HG03097 (cell line): Measurements from ENCODE around the gene METTL2B.
"Not testable (repeated sequence)": the region's sequence is repeated elsewhere in the genome, so short reads cannot be mapped to it uniquely, and the experiment has no call there.

Experiments used
- ATAC-seq: cut with Tn5 transposase; IDR thresholded peaks from one replicate; pipeline ENCODE4 v1.9.1; 2021; ENCODE audit not compliant: unreplicated experiment, low FRiP score

Gene METTL2B

GRCh38 chr7:128454808-128455542 is 21.6 kb upstream of the METTL2B start:
- no peak for ATAC-seq

GRCh38 chr7:128455543-128456254 is 20.8 kb upstream of the METTL2B start, which contains the start of gene HILPDA:
Gene HILPDA (plus strand): TSS chr7:128455878. CDS start chr7:128457269, 1,391 bp downstream.
- peak; percentile 80 for ATAC-seq

DNA sequence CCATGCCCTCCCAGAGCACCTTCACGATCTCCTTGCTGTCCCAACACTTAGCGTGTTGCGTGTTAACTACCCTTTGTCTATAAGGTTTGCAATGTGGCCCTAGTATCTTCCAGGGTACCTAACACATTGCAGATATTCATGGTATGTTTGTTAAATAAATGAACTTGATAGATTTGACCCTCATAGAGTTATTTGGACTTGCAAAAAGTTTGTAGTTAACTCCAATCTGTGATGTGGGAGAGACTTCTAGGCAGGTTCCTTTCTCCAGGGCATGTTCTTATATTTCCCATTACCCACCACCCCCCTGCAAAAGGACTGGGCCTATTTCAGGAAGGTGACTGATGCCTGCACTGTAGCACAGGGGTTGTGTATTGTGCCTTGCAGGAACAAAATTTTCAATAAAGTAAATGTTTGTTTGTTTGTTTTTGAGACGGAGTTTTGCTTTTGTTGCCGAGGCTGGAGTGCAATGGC is 20.3 kb upstream of the METTL2B start:
- ATAC-seq, result no peak

DNA sequence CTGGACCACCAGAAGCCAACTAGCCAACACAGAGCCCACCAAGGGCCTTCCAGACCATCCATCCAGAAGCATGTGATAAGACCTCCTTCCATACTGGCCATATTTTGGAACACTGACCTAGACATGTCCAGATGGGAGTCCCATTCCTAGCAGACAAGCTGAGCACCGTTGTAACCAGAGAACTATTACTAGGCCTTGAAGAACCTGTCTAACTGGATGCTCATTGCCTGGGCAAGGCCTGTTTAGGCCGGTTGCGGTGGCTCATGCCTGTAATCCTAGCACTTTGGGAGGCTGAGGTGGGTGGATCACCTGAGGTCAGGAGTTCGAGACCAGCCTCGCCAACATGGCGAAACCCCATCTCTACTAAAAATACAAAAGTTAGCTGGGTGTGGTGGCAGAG is 19.2 kb upstream of the METTL2B start:
- ATAC-seq, result not testable (repeated sequence)

- peak; percentile 21 for ATAC-seq
Measured at GRCh38 chr7:128458956-128459355, 17.6 kb upstream of the METTL2B start.

GRCh38 chr7:128459394-128459878 is 17.1 kb upstream of the METTL2B start:
- peak; percentile 47 for ATAC-seq

DNA sequence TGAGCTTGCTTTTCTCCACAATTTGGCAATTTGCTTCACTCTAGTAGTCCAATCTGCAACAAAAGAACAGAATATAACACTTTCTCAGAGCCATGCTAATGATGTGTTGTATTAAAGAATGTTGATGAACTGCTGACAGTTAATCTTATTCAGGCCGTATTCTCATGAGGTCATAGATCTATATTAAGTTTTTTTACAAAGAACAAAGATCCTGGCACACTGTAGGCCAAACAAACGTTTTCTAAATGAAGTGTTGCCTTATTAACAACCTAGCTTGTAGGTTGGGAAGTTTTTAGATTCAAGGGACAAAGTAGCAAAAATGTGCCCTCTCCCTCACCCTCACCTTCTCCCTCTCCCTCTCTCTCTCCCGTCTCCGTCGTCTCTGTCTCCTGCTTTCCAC is 14.1 kb upstream of the METTL2B start:
- no peak for ATAC-seq

DNA sequence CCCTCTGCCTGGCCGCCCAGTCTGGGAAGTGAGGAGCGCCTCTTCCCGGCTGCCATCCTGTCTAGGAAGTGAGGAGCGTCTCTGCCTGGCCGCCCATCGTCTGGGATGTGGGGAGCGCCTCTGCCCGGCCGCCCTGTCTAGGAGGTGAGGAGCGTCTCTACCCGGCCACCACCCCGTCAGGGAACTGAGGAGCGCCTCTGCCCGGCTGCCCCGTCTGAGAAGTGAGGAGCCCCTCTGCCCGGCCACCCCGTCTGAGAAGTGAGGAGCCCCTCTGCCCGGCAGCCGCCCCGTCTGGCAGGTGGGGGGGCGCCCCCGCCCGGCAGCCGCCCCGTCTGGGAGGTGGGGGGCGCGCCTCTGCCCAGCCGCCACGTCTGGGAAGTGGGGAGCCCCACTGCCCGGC is 13.2 kb upstream of the METTL2B start:
- ATAC-seq, result not testable (repeated sequence)

DNA sequence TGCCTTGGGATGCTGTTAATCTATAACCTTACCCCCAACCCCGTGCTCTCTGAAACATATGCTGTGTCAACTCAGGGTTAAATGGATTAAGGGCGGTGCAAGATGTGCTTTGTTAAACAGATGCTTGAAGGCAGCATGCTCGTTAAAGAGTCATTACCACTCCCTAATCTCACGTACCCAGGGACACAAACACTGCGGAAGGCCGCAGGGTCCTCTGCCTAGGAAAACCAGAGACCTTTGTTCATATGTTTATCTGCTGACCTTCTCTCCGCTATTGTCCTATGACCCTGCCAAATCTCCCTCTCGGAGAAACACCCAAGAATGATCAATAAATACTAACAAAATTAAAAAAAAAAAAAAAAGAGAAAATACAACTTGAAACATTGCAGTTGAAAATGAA is 12.6 kb upstream of the METTL2B start:
- ATAC-seq, result not testable (repeated sequence)

- ATAC-seq, result not testable (repeated sequence)
Measured at GRCh38 chr7:128466871-128467270, 9.7 kb upstream of the METTL2B start.

GRCh38 chr7:128477336-128477690 is 765 bp downstream of the METTL2B start:
- ATAC-seq, result not testable (repeated sequence)

DNA sequence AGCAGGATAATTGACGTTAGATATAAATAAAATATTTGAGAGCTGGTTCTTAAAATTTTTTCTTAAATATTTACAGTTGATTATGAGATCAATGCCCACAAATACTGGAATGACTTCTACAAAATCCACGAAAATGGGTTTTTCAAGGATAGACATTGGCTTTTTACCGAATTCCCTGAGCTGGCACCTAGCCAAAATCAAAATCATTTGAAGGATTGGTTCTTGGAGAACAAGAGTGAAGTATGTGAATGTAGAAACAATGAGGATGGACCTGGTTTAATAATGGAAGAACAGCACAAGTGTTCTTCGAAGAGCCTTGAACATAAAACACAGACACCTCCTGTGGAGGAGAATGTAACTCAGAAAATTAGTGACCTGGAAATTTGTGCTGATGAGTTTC is 2.5 kb downstream of the METTL2B start:
- ATAC-seq, result not testable (repeated sequence)

DNA sequence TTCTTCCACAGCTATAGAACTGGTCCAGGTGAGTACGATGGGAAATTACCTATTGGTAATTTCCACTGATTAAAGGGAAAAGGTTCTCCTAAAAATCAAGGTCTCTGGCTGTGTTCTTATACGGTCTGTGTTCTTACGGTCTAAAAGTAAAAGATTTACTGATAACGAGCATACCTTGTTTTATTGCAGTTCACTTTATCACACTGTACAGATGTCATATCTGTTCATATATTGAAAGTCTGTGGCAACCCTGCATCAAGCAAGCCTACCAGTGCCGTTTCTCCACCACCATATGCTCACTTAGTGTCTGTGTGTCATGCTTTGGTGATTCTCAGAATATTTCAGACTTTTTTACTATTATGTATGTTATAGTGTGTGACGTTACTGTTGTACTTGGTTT is 11.6 kb downstream of the METTL2B start:
- not testable (repeated sequence) for ATAC-seq

DNA sequence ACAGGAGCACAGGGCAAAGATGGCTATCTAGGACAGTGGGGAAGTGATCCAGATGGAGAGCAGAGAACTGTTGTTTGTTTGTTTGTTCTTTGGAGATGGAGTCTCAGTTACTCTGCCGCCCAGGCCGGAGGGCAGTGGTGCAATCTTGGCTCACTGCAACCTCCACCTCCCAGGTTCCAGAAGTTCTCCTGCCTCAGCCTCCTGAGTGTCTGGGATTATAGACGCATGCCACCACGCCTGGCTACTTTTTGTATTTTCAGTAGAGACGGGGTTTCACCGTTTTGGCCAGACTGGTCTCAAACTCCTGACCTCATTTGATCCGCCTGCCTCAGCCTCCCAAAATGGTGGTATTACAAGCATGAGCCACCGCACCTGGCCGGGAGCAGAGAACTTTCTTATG is 20.9 kb downstream of the METTL2B start:
- ATAC-seq, result no peak

DNA sequence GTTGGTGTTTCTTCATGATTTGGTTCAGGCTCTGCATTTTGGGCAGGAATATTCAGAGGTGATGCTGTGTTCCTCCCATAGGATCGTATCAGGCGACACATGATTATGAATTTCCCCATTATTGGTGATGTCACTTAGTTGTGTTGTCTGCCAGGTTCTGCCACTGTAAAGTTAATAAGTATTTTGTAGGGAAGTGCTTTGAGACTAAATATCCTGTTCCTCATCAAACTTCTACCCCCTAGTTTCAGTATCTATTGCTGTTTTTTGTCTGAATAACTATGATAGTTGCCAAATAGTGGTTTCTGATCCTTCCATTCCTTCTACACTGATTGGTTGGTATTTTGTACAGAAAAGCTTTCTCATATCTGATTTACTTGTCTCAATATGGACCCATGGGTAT is 28.9 kb downstream of the METTL2B start:
- ATAC-seq, result not testable (repeated sequence)

DNA sequence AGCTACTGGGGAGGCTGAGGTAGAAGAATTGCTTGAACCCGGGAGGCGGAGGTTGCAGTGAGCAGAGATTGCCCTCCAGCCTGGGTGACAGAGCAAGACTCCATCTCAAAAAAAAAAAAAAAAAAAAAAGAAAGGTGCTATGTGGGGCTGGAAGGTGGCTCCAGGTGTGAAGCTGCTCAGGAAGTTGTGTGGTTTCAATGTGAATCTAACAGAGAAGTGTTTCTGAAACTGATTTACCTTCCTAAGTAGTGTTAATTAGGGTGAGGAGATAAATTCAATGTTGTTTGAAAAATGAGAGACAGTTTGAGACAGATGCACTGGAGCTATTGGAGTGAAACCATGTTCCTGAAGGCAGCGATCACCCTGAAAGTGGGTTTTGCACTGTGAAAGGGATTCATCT is 30.3 kb downstream of the METTL2B start:
- not testable (repeated sequence) for ATAC-seq

DNA sequence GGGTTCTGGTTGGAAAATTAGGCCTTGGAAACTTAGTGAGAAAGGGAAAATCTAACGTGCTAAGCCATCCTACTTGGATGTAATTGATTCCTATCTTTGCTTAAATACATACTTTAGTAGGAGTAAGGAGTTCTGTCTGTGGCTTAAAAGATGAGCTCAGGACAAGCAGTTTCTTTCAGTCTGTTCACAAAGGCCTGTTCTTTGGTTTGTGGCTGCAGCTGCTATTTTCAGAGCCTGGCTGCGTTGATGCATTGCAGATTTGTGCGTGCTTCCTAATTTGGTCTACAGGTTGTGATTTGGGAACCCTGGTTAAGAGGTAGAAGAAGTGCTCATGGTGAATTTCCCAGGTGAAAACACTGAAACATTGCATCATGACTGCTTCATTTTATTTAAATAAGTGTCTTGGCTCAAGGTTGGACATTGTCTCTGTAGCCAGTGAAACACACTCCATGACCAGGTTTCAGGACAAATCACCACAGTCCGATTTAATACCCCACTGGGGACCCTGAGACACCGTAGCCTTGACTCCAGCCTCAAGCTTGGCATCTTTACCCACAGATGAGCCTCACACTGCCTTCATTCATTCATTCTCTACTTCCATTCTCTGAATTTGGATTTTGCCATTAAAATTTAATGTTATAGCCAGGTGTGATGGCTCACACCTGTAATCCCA is 30.9 kb downstream of the METTL2B start:
- ATAC-seq, result not testable (repeated sequence)

- not testable (repeated sequence) for ATAC-seq
Measured at GRCh38 chr7:128511692-128512091, 35.1 kb downstream of the METTL2B start.

DNA sequence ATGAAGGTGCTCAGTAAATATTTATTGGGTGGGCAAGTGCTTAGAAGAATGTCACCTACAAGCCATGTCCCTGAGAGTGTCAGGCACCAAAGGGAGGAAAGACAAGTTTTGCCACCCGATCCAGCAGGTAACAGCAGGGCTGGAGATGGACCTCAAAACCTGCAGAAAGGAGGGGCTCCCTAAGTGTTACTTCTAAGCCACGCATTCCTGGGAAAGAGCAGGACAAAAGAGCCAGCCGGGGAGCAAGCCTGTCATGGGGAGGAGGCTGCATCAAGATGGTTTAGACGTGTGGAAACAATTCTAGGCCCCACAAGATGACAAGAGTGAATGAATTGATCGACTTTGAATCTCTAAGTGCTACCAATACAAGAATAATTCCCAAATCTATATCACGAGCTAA is 38.7 kb downstream of the METTL2B start:
- not testable (repeated sequence) for ATAC-seq

GRCh38 chr7:128517023-128517422 is 40.5 kb downstream of the METTL2B start:
- not testable (repeated sequence) for ATAC-seq
